GM23248 (cell line): ENCODE measurements around the gene SMU1. TPM values are rescaled to one million over a fixed set of nuclear protein-coding genes. Genes with fewer than 3 reads are reported as not detected.

ENCODE experiments used
- DNase-seq: peaks from one replicate; pipeline ENCODE4 v3.0.0-alpha.2; 2015
- H2AFZ ChIP-seq: fragments of 200-600 bp; sonication (generic); 2 replicates; pipeline ENCODE4 v1.6.1; 2016; ENCODE audit warnings: antibody characterized with exemption
- H3F3A ChIP-seq: fragments of 200-600 bp; sonication (generic); 2 replicates; pipeline ENCODE4 v1.6.1; 2016; ENCODE audit warnings: mild to moderate bottlenecking, antibody characterized with exemption, mixed run types; ENCODE audit not compliant: insufficient read depth
- H3K27ac ChIP-seq: fragments of 200-600 bp; sonication (generic); 2 replicates; pipeline ENCODE4 v1.5.1; 2016; ENCODE audit warnings: mild to moderate bottlenecking
- H3K27me3 ChIP-seq: fragments of 200-600 bp; sonication (generic); replicated peaks from 2 replicates; pipeline ENCODE4 v1.6.1; 2016; ENCODE audit warnings: mild to moderate bottlenecking; ENCODE audit not compliant: insufficient read depth
- H3K36me3 ChIP-seq: fragments of 200-600 bp; sonication (generic); 2 replicates; pipeline ENCODE4 v1.6.1; 2016; ENCODE audit warnings: low read depth, mild to moderate bottlenecking
- H3K4me1 ChIP-seq: fragments of 200-600 bp; sonication (generic); 2 replicates; pipeline ENCODE4 v1.6.1; 2016; ENCODE audit warnings: mild to moderate bottlenecking; ENCODE audit not compliant: insufficient read depth
- H3K4me2 ChIP-seq: fragments of 200-600 bp; sonication (generic); one replicate; pipeline ENCODE4 v1.6.1; 2016; ENCODE audit warnings: mild to moderate bottlenecking; ENCODE audit not compliant: unreplicated experiment
- H3K4me3 ChIP-seq: fragments of 200-600 bp; sonication (generic); 2 replicates; pipeline ENCODE4 v1.5.1; 2016; ENCODE audit warnings: mild to moderate bottlenecking
- H3K79me2 ChIP-seq: fragments of 200-600 bp; sonication (generic); 2 replicates; pipeline ENCODE4 v1.6.1; 2016; ENCODE audit warnings: mild to moderate bottlenecking; ENCODE audit not compliant: insufficient read depth
- H3K9ac ChIP-seq: fragments of 200-600 bp; sonication (generic); 2 replicates; pipeline ENCODE4 v1.6.1; 2016; ENCODE audit warnings: mild to moderate bottlenecking
- H3K9me2 ChIP-seq: fragments of 200-600 bp; sonication (generic); 2 replicates; pipeline ENCODE4 v1.6.1; 2016; ENCODE audit warnings: mixed run types, mild to moderate bottlenecking, moderate library complexity; ENCODE audit not compliant: insufficient read depth
- H3K9me3 ChIP-seq: fragments of 200-600 bp; sonication (generic); one replicate; pipeline ENCODE4 v1.6.1; 2017; ENCODE audit warnings: low read depth
- H4K20me1 ChIP-seq: fragments of 200-600 bp; sonication (generic); 2 replicates; pipeline ENCODE4 v1.6.0; 2016; ENCODE audit not compliant: insufficient read depth
- EZH2 ChIP-seq: fragments of 200-600 bp; sonication (generic); IDR thresholded peaks from 2 replicates; pipeline ENCODE4 v1.6.1; 2018; ENCODE audit warnings: antibody characterized with exemption, mild to moderate bottlenecking; ENCODE audit not compliant: insufficient read depth, poor library complexity, severe bottlenecking
- EZH2phosphoT487 ChIP-seq: fragments of 200-600 bp; sonication (generic); IDR thresholded peaks from 2 replicates; pipeline ENCODE4 v1.6.1; 2018; ENCODE audit warnings: antibody characterized with exemption, moderate library complexity, mild to moderate bottlenecking, low read depth; ENCODE audit not compliant: insufficient read depth
- WGBS, 2 experiments: methylation state at CpG; one replicate each; pipeline ENCODE4 v1.1.6; 2015 to 2017; ENCODE audit warnings: low lambda C conversion rate in 2 of 2, low coverage in 1 of 2; ENCODE audit errors: missing lambda C conversion rate in 2 of 2; 5-methylcytosine and 5-hydroxymethylcytosine counted together
- in situ Hi-C: fragments of 300-500 bp; cut with MboI; formaldehyde crosslinking; loops from 2 replicates; pipeline ENCODE4 v1.15.0; 2020
- polyA plus RNA-seq: library from polyadenylated mRNA; unstranded; fragments of >200 nt; fragmentation: Nextera tagmentation; extraction: Ambion mirVana; gene quantifications from 2 replicates; pipeline ENCODE4 v1.2.1, GENCODE V29; 2016
- total RNA-seq: library from RNA; depleted of rRNA; stranded (reverse); fragments of >200 nt; shearing (Covaris generic); gene quantifications from 2 replicates; pipeline ENCODE4 v1.2.3, GENCODE V29; 2014

The SMU1 gene
- total and polyA plus RNA-seq, 2 experiments from 2014 or later = 18.6 to 26.3 TPM

DNA sequence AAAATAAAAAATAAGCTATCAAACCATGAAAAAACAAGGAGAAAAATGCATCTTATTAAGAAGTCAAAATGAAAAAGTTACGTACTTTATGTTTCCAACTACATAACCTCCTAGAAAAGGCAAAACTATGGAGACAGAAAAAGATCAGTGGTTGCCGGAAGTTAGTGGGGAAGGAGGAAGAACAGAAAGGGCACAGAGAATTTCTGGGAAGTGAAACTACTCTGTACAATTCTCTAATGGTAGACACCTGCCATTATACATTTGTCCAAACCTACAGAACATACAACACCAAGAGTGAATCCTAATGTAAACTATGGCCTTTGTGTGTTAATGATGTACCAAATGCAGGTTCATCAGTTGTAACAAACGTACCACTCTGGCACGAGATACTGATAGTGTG lies 25.3 kb downstream of the SMU1 start:
- in situ Hi-C loops = no loop called here
- WGBS, 2 experiments = 98 to 100% methylated on average over 4 of the region's 4 CpGs
- H4K20me1 ChIP-seq = no peaks in the 10 kb centered on the region; the same call in 1 of the 2 replicates
- no peaks in the 10 kb centered on the region for H3K4me1 ChIP-seq
- no peaks in the 10 kb centered on the region for H3K27me3 ChIP-seq
- H3K36me3 ChIP-seq = peaks cover 29% of the 10 kb centered on the region
- H3K9ac ChIP-seq = no peak overlapping the region
- no peak for DNase-seq
- no peak overlapping the region for H3K4me2 ChIP-seq
- H3K9me2 ChIP-seq = no peaks in the 10 kb centered on the region
- no peaks in the 10 kb centered on the region for H3K9me3 ChIP-seq
- no peak overlapping the region for H3K4me3 ChIP-seq
- peaks cover 10% of the 10 kb centered on the region; the same call in 1 of the 2 replicates for H3K79me2 ChIP-seq
- H3K27ac ChIP-seq = no peak overlapping the region
- TF ChIP-seq EZH2phosphoT487 = no peak
- no peak overlapping the region for H2AFZ ChIP-seq
- peaks cover under 1% of the 10 kb centered on the region for H3F3A ChIP-seq

GRCh38 chr9:33049680-33050361 lies 26.7 kb downstream of the SMU1 start:
- Histone ChIP-seq H3K4me1 (no peaks in the 10 kb centered on the region), H3K9me2 (no peaks in the 10 kb centered on the region), H3F3A (peaks cover 14% of the 10 kb centered on the region), H3K4me3 (no peak overlapping the region), H3K9ac (no peak overlapping the region), H3K4me2 (no peak overlapping the region), H3K9me3 (no peaks in the 10 kb centered on the region), H3K36me3 (peaks cover 20% of the 10 kb centered on the region), H2AFZ (no peak overlapping the region), H3K79me2 (peaks cover 10% of the 10 kb centered on the region; the same call in 1 of the 2 replicates), H4K20me1 (no peaks in the 10 kb centered on the region; the same call in 1 of the 2 replicates), H3K27ac (no peak overlapping the region), H3K27me3 (no peaks in the 10 kb centered on the region)
- TF ChIP-seq EZH2 (no peak), EZH2phosphoT487 (no peak)
- no peak for DNase-seq
- WGBS, 2 experiments = 100% methylated on average over 2 of the region's 2 CpGs
- in situ Hi-C loops = loop anchor here (10.0 kb wide), 1 partner anchor 65 kb away; no protein-coding TSS in a partner anchor

GRCh38 chr9:33048054-33048465 lies 28.4 kb downstream of the SMU1 start:
- H4K20me1 ChIP-seq = no peaks in the 10 kb centered on the region; the same call in 1 of the 2 replicates
- H3K9me2 ChIP-seq = no peaks in the 10 kb centered on the region
- H3K9me3 ChIP-seq = no peaks in the 10 kb centered on the region
- no peak for TF ChIP-seq EZH2phosphoT487
- TF ChIP-seq EZH2 = no peak
- H3K4me3 ChIP-seq = no peak overlapping the region
- in situ Hi-C loops = loop anchor here (10.0 kb wide), 1 partner anchor 63 kb away; no protein-coding TSS in a partner anchor
- no peaks in the 10 kb centered on the region for H3K27me3 ChIP-seq
- H2AFZ ChIP-seq = no peak overlapping the region
- H3K4me2 ChIP-seq = no peak overlapping the region
- DNase-seq = no peak
- H3K79me2 ChIP-seq = peaks cover 10% of the 10 kb centered on the region; the same call in 1 of the 2 replicates
- H3K27ac ChIP-seq = no peak overlapping the region
- peaks cover 3% of the 10 kb centered on the region; the same call in 1 of the 2 replicates for H3K4me1 ChIP-seq
- peaks cover 26% of the 10 kb centered on the region for H3F3A ChIP-seq
- 95 to 100% methylated on average over 2 of the region's 2 CpGs for WGBS, 2 experiments
- H3K9ac ChIP-seq = no peak overlapping the region
- H3K36me3 ChIP-seq = peaks cover 9% of the 10 kb centered on the region

DNA sequence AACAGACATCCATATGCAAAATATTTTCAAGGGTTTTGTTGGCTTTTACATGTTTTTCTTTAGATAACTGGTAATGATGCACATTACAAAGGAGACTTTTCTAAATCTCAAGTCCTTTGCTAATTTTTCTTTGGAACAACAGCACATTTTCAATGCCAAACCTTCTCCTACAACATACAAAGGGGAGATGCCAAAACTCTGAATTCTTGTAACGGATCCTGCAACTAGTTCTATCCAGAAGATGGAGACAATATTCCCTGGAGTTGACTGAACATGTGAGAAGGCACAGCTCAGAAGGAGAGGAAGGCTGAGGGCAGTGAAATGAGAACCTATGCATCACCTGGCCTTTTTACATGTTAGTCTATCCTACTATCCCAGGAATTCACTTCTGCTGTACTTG lies 30.4 kb downstream of the SMU1 start:
- no peak for DNase-seq
- Histone ChIP-seq H3K9me2 (no peaks in the 10 kb centered on the region), H3K27me3 (no peaks in the 10 kb centered on the region), H3K4me3 (no peak overlapping the region), H4K20me1 (no peaks in the 10 kb centered on the region; the same call in 1 of the 2 replicates), H3K9ac (no peak overlapping the region), H2AFZ (no peak overlapping the region), H3K4me2 (no peak overlapping the region), H3K9me3 (no peaks in the 10 kb centered on the region), H3F3A (peaks cover 42% of the 10 kb centered on the region), H3K36me3 (peaks cover 2% of the 10 kb centered on the region; the same call in 1 of the 2 replicates), H3K27ac (no peak overlapping the region), H3K4me1 (peaks cover 14% of the 10 kb centered on the region), H3K79me2 (0 out of 2 replicates have a peak, but pooled peaks cover 4% of the 10 kb centered on the region)
- WGBS, 2 experiments = 58 to 60% methylated on average over 1 of the region's 1 CpG
- in situ Hi-C loops = loop anchor here (10.0 kb wide), 1 partner anchor 61 kb away; no protein-coding TSS in a partner anchor
- TF ChIP-seq EZH2phosphoT487 = no peak
- TF ChIP-seq EZH2 = no peak
